Mammary epithelial cell (primary cell): ENCODE measurements around the gene SNX22.

Experiments
- EZH2 ChIP-seq: IDR thresholded peaks from 2 replicates; pipeline ENCODE4 v1.6.1; 2012; ENCODE audit warnings: low read length, inconsistent platforms, borderline replicate concordance
- TF ChIP-seq, protein P1 (sequence below), 2 donors: IDR thresholded peaks in 1 of 2; conservative IDR thresholded peaks in 1 of 2; 2 replicates each; pipeline ENCODE4 v1.5.1; 2011 to 2012; ENCODE audit warnings: inconsistent platforms in 2 of 2, low read length in 2 of 2, mild to moderate bottlenecking in 2 of 2, control low read depth in 1 of 2, low read depth in 1 of 2; ENCODE audit not compliant: insufficient read depth in 1 of 2; ENCODE audit errors: extremely low read depth in 1 of 2

DNA sequence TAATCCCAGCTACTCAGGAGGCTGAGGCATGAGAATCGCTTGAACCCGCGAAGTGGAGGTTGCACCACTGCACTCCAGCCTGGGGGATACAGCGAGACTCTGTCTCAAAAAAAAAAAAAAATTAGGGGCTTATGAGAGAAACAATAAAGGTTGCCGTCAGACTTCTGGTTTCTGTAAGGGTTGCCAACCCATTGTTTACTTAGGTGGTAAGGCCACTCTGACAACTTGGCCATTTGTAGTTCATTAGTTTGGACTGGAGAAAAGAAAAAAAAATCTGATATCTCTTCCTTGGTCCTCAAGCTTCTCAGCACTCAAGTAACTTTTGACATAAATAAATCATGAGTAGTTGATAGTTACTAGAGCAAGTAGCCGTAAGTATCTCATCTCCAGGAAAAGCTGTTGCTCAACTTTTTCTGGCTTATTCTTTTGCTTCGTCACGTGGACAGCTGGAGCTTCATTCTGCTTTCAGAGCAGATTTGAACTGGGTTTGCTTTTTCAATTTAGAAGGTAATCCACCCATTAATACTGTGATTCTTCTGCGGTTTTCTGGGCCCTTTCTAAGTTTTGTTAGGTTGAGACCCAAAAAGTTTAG lies 46.3 kb upstream of the SNX22 start:
- TF ChIP-seq, protein P1, sequence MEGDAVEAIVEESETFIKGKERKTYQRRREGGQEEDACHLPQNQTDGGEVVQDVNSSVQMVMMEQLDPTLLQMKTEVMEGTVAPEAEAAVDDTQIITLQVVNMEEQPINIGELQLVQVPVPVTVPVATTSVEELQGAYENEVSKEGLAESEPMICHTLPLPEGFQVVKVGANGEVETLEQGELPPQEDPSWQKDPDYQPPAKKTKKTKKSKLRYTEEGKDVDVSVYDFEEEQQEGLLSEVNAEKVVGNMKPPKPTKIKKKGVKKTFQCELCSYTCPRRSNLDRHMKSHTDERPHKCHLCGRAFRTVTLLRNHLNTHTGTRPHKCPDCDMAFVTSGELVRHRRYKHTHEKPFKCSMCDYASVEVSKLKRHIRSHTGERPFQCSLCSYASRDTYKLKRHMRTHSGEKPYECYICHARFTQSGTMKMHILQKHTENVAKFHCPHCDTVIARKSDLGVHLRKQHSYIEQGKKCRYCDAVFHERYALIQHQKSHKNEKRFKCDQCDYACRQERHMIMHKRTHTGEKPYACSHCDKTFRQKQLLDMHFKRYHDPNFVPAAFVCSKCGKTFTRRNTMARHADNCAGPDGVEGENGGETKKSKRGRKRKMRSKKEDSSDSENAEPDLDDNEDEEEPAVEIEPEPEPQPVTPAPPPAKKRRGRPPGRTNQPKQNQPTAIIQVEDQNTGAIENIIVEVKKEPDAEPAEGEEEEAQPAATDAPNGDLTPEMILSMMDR (conservative IDR thresholded peaks at IDR 0.05 in 1 of 2, IDR thresholded peaks at IDR 0.05 in 1 of 2; ENCODE audit: extremely low read depth in 1 of 2, insufficient read depth in 1 of 2, low read depth in 1 of 2, low read length in 2 of 2): no peak
- no peak for TF ChIP-seq EZH2
